ENCODE results near the gene PIH1D1. TPM values are rescaled to one million over a fixed set of nuclear protein-coding genes. Genes with fewer than 3 reads are reported as not detected.

Gene PIH1D1
- total and polyA plus RNA-seq, 2 experiments from 2014 or later, result 72.1 to 79.8 TPM

DNA sequence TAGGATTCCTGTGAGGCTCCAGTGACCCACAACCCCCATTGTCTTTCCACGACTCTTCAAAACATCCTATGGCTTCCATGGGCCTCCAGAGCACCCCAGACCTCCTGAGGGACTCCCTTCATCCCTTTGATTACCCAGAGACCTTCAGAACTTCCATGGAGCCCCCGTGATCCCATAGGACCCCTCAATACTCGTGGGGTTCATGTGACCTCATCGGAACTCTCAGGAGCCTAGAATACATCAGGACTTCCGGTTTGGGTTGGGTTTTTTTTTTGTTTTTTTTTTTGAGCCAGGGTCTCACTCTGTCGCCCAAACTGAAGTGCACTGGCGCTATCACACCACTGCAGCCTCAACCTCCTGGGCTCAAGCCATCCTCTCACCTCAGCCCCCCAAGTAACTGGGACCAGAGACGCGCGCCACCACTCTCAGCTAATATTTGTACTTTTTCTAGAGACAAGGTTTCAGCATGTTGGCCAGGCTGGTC, 2.2 kb upstream of the PIH1D1 start:
- TF ChIP-seq EZH2phosphoT487 (IDR thresholded peaks at IDR 0.05; ENCODE audit: low read depth, severe bottlenecking, unreplicated experiment) (no peak), EZH2 (IDR thresholded peaks at IDR 0.05; ENCODE audit: borderline replicate concordance) (no peak), CTCF (IDR thresholded peaks at IDR 0.05; ENCODE audit: poor library complexity) (no peak)
- Histone ChIP-seq H3K36me3 (replicated peaks; ENCODE audit: insufficient read depth, low read depth) (no peaks in the 10 kb centered on the region), H3K9me3 (ENCODE audit: low read depth) (no peaks in the 10 kb centered on the region), H3K4me2 (peak overlapping the region; percentile 90), H4K20me1 (ENCODE audit: insufficient read depth, poor library complexity, severe bottlenecking) (no peaks in the 10 kb centered on the region), H2AFZ (peak overlapping the region; percentile 47), H3K27ac (peak overlapping the region; percentile 99), H3K9me2 (replicated peaks; ENCODE audit: insufficient read depth) (no peaks in the 10 kb centered on the region), H3K79me2 (peaks cover 23% of the 10 kb centered on the region), H3K4me1 (ENCODE audit: insufficient read depth) (peaks cover 7% of the 10 kb centered on the region), H3K4me3 (peak overlapping the region; percentile 62), H3K27me3 (no peaks in the 10 kb centered on the region)
- WGBS (ENCODE audit: low lambda C conversion rate, missing lambda C conversion rate), result 53% methylated on average over 10 of the region's 10 CpGs
- DNase-seq (ENCODE audit: low spot score), result no peak

- no peaks in the 10 kb centered on the region for H3K36me3 ChIP-seq (replicated peaks; ENCODE audit: insufficient read depth, low read depth)
- peak; percentile 100 for DNase-seq (ENCODE audit: low spot score)
- peak within 1 kb of the TSS; percentile 58 for H2AFZ ChIP-seq
- whole genome bisulfite sequencing (ENCODE audit: low lambda C conversion rate, missing lambda C conversion rate), result 1% methylated on average over 66 of the region's 66 CpGs
- no peaks in the 10 kb centered on the region for H4K20me1 ChIP-seq (ENCODE audit: insufficient read depth, poor library complexity, severe bottlenecking)
- H3K4me1 ChIP-seq (ENCODE audit: insufficient read depth), result peaks cover 7% of the 10 kb centered on the region
- H3K9me3 ChIP-seq (ENCODE audit: low read depth), result no peaks in the 10 kb centered on the region
- peak within 1 kb of the TSS; percentile 90 for H3K4me2 ChIP-seq
- no peak for TF ChIP-seq CTCF (IDR thresholded peaks at IDR 0.05; ENCODE audit: poor library complexity)
- H3K79me2 ChIP-seq, result peaks cover 23% of the 10 kb centered on the region
- peak within 1 kb of the TSS; percentile 62 for H3K4me3 ChIP-seq
- peak within 1 kb of the TSS; percentile 99 for H3K27ac ChIP-seq
- no peaks in the 10 kb centered on the region for H3K27me3 ChIP-seq
- H3K9me2 ChIP-seq (replicated peaks; ENCODE audit: insufficient read depth), result no peaks in the 10 kb centered on the region
These were observed 1.6 kb upstream of the PIH1D1 start, which contains the start of gene ALDH16A1 for GRCh38 chr19:49453013-49453756. Gene ALDH16A1, plus strand, starts transcription at chr19:49453225. Its CDS starts 107 bp downstream, at chr19:49453332.

DNA sequence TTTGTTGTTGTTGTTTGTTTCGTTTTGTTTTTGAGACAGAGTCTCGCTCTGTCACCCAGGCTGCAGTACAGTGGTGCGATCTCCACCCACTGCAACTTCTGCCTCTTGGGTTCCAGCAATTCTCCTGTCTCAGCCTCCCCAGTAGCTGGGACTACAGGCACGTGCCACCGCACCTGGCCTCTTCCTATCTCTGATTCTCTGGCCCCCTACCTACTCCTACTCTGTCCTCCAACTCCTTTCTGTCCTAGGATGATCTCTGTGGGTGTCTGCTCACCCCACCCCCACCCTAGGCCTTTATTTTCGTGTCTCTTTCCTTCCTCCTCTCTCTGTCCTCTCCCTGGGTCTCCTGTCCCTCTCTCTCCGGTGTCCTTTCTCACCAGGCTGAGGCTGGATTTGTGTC, 1.2 kb downstream of the PIH1D1 start:
- peaks cover 23% of the 10 kb centered on the region for H3K79me2 ChIP-seq
- no peak overlapping the region for H2AFZ ChIP-seq
- H3K4me2 ChIP-seq, result peak overlapping the region; percentile 81
- H3K4me1 ChIP-seq (ENCODE audit: insufficient read depth), result peaks cover 7% of the 10 kb centered on the region
- H3K27me3 ChIP-seq, result no peaks in the 10 kb centered on the region
- 95% methylated on average over 6 of the region's 7 CpGs for WGBS (ENCODE audit: low lambda C conversion rate, missing lambda C conversion rate)
- no peaks in the 10 kb centered on the region for H3K36me3 ChIP-seq (replicated peaks; ENCODE audit: insufficient read depth, low read depth)
- no peak overlapping the region for H3K27ac ChIP-seq
- H4K20me1 ChIP-seq (ENCODE audit: insufficient read depth, poor library complexity, severe bottlenecking), result no peaks in the 10 kb centered on the region
- TF ChIP-seq EZH2 (IDR thresholded peaks at IDR 0.05; ENCODE audit: borderline replicate concordance) (no peak), EZH2phosphoT487 (IDR thresholded peaks at IDR 0.05; ENCODE audit: low read depth, severe bottlenecking, unreplicated experiment) (no peak), CTCF (IDR thresholded peaks at IDR 0.05; ENCODE audit: poor library complexity) (no peak)
- H3K9me3 ChIP-seq (ENCODE audit: low read depth), result no peaks in the 10 kb centered on the region
- no peak overlapping the region for H3K4me3 ChIP-seq
- no peak for DNase-seq (ENCODE audit: low spot score)
- no peaks in the 10 kb centered on the region for H3K9me2 ChIP-seq (replicated peaks; ENCODE audit: insufficient read depth)

All from hepatocyte (in vitro differentiated cells).